ENCODE results near the gene ANKRD44.

ANKRD44 gene

GRCh38 chr2:197265036-197265435 is 45.5 kb downstream of the ANKRD44 start:
- TF ChIP-seq, protein P1, sequence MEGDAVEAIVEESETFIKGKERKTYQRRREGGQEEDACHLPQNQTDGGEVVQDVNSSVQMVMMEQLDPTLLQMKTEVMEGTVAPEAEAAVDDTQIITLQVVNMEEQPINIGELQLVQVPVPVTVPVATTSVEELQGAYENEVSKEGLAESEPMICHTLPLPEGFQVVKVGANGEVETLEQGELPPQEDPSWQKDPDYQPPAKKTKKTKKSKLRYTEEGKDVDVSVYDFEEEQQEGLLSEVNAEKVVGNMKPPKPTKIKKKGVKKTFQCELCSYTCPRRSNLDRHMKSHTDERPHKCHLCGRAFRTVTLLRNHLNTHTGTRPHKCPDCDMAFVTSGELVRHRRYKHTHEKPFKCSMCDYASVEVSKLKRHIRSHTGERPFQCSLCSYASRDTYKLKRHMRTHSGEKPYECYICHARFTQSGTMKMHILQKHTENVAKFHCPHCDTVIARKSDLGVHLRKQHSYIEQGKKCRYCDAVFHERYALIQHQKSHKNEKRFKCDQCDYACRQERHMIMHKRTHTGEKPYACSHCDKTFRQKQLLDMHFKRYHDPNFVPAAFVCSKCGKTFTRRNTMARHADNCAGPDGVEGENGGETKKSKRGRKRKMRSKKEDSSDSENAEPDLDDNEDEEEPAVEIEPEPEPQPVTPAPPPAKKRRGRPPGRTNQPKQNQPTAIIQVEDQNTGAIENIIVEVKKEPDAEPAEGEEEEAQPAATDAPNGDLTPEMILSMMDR (conservative IDR thresholded peaks at IDR 0.05; ENCODE audit: low read length): no peak
- no peak for TF ChIP-seq EZH2phosphoT487 (IDR thresholded peaks at IDR 0.05; ENCODE audit: borderline replicate concordance)
- Histone ChIP-seq H2AFZ (ENCODE audit: low read length) (no peak overlapping the region), H3K4me2 (ENCODE audit: low read depth, low read length, poor library complexity, severe bottlenecking) (no peak overlapping the region), H3K27me3 (ENCODE audit: insufficient read depth, low read length, poor library complexity, severe bottlenecking) (no peaks in the 10 kb centered on the region), H4K20me1 (ENCODE audit: insufficient read depth, low read length, poor library complexity, severe bottlenecking) (no peaks in the 10 kb centered on the region), H3F3A (ENCODE audit: low read depth) (no peaks in the 10 kb centered on the region; the same call in 1 of the 2 replicates), H3K4me3 (ENCODE audit: low read length, poor library complexity, severe bottlenecking) (no peak overlapping the region), H3K79me2 (ENCODE audit: insufficient read depth, low read length) (peaks cover 81% of the 10 kb centered on the region), H3K4me1 (ENCODE audit: insufficient read depth, low read length, poor library complexity, severe bottlenecking) (peaks cover 14% of the 10 kb centered on the region), H3K9me3 (ENCODE audit: insufficient read depth, low read depth, low read length) (no peaks in the 10 kb centered on the region), H3K9me2 (replicated peaks; ENCODE audit: low read depth, low read length) (no peaks in the 10 kb centered on the region), H3K36me3 (ENCODE audit: insufficient read depth, low read length) (no peaks in the 10 kb centered on the region), H3K9ac (ENCODE audit: low read depth, low read length, poor library complexity, severe bottlenecking) (no peak overlapping the region)

DNA sequence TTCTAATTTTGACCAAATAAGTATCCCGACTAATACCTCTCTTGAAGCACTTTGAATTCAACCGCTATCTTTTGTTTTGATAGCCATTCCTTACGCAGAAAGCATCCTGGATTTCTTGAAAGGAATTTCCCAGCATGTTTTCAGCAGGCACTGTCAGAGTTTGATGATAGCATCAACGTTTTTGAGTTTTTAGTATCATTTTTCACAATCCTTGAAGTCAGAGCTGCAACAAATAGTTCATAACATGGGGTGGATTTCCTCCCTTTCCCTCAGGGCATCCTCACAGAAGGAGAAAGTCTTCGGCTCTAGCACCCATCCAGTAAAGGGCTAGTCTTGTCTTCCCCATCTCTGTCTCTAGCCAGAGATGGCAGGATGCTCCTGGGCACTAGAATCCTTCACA is 46.2 kb downstream of the ANKRD44 start:
- Histone ChIP-seq H3K9ac (ENCODE audit: low read depth, low read length, poor library complexity, severe bottlenecking) (no peak overlapping the region), H3K4me3 (ENCODE audit: low read length, poor library complexity, severe bottlenecking) (no peak overlapping the region), H3K27me3 (ENCODE audit: insufficient read depth, low read length, poor library complexity, severe bottlenecking) (no peaks in the 10 kb centered on the region), H3K4me1 (ENCODE audit: insufficient read depth, low read length, poor library complexity, severe bottlenecking) (peaks cover 17% of the 10 kb centered on the region), H3K4me2 (ENCODE audit: low read depth, low read length, poor library complexity, severe bottlenecking) (no peak overlapping the region), H3K9me2 (replicated peaks; ENCODE audit: low read depth, low read length) (no peaks in the 10 kb centered on the region), H3K79me2 (ENCODE audit: insufficient read depth, low read length) (peaks cover 80% of the 10 kb centered on the region), H3F3A (ENCODE audit: low read depth) (no peaks in the 10 kb centered on the region; the same call in 1 of the 2 replicates), H3K9me3 (ENCODE audit: insufficient read depth, low read depth, low read length) (no peaks in the 10 kb centered on the region), H4K20me1 (ENCODE audit: insufficient read depth, low read length, poor library complexity, severe bottlenecking) (no peaks in the 10 kb centered on the region), H2AFZ (ENCODE audit: low read length) (no peak overlapping the region), H3K36me3 (ENCODE audit: insufficient read depth, low read length) (no peaks in the 10 kb centered on the region)
- TF ChIP-seq, protein P1 (conservative IDR thresholded peaks at IDR 0.05; ENCODE audit: low read length): no peak
- TF ChIP-seq EZH2phosphoT487 (IDR thresholded peaks at IDR 0.05; ENCODE audit: borderline replicate concordance): no peak

- Histone ChIP-seq H3K4me3 (ENCODE audit: low read length, poor library complexity, severe bottlenecking) (no peak overlapping the region), H4K20me1 (ENCODE audit: insufficient read depth, low read length, poor library complexity, severe bottlenecking) (no peaks in the 10 kb centered on the region), H3K9ac (ENCODE audit: low read depth, low read length, poor library complexity, severe bottlenecking) (no peak overlapping the region), H3K4me1 (ENCODE audit: insufficient read depth, low read length, poor library complexity, severe bottlenecking) (peaks cover 28% of the 10 kb centered on the region), H3K79me2 (ENCODE audit: insufficient read depth, low read length) (peaks cover 80% of the 10 kb centered on the region), H2AFZ (ENCODE audit: low read length) (no peak overlapping the region), H3K36me3 (ENCODE audit: insufficient read depth, low read length) (no peaks in the 10 kb centered on the region), H3F3A (ENCODE audit: low read depth) (no peaks in the 10 kb centered on the region; the same call in 1 of the 2 replicates), H3K9me2 (replicated peaks; ENCODE audit: low read depth, low read length) (no peaks in the 10 kb centered on the region), H3K4me2 (ENCODE audit: low read depth, low read length, poor library complexity, severe bottlenecking) (no peak overlapping the region), H3K27me3 (ENCODE audit: insufficient read depth, low read length, poor library complexity, severe bottlenecking) (no peaks in the 10 kb centered on the region), H3K9me3 (ENCODE audit: insufficient read depth, low read depth, low read length) (no peaks in the 10 kb centered on the region)
- TF ChIP-seq EZH2phosphoT487 (IDR thresholded peaks at IDR 0.05; ENCODE audit: borderline replicate concordance): no peak
- TF ChIP-seq, protein P1 (conservative IDR thresholded peaks at IDR 0.05; ENCODE audit: low read length): no peak
Observed at GRCh38 chr2:197263077-197263476, 47.5 kb downstream of the ANKRD44 start.
